GM21515 (cell line): Measurements from ENCODE around the gene ATXN1L.
A peak's percentile ranks its signal among the peaks of the same experiment; 100 is the strongest.
"Not testable (repeated sequence)": the region's sequence is repeated elsewhere in the genome, so short reads cannot be mapped to it uniquely, and the experiment has no call there.

ENCODE experiments used
- ATAC-seq: cut with Tn5 transposase; IDR thresholded peaks from one replicate; pipeline ENCODE4 v1.9.1; 2021; ENCODE audit not compliant: unreplicated experiment

The ATXN1L gene

GRCh38 chr16:71845639-71846430 is at the start of gene ATXN1L:
ATXN1L (plus strand) TSS chr16:71845976; CDS start chr16:71849741, 3,765 bp downstream.
- ATAC-seq = peak; percentile 60

- no peak for ATAC-seq
Observed at GRCh38 chr16:71796501-71797097, 49.2 kb upstream of the ATXN1L start.

- no peak for ATAC-seq
Observed at GRCh38 chr16:71803305-71803690, 42.5 kb upstream of the ATXN1L start.

GRCh38 chr16:71807905-71808592 is 37.7 kb upstream of the ATXN1L start:
- peak; percentile 34 for ATAC-seq

GRCh38 chr16:71808593-71809459 is 37.0 kb upstream of the ATXN1L start, which contains the start of gene AP1G1:
AP1G1 (minus strand) TSS chr16:71808834; CDS start chr16:71789479, 19,355 bp downstream.
- ATAC-seq = peak; percentile 72

- not testable (repeated sequence) for ATAC-seq
Observed at GRCh38 chr16:71810155-71810530, 35.6 kb upstream of the ATXN1L start.

GRCh38 chr16:71811261-71811803 is 34.4 kb upstream of the ATXN1L start:
- no peak for ATAC-seq

- ATAC-seq = peak; percentile 20
Observed at GRCh38 chr16:71817155-71817500, 28.6 kb upstream of the ATXN1L start.

GRCh38 chr16:71826533-71827017 is 19.2 kb upstream of the ATXN1L start:
- no peak for ATAC-seq

- no peak for ATAC-seq
Observed at GRCh38 chr16:71830359-71830758, 15.4 kb upstream of the ATXN1L start.

- ATAC-seq = not testable (repeated sequence)
Observed at GRCh38 chr16:71831698-71832097, 14.1 kb upstream of the ATXN1L start.

GRCh38 chr16:71832112-71832511 is 13.7 kb upstream of the ATXN1L start:
- ATAC-seq = not testable (repeated sequence)

GRCh38 chr16:71834291-71834690 is 11.5 kb upstream of the ATXN1L start:
- ATAC-seq = no peak

GRCh38 chr16:71837150-71837549 is 8.6 kb upstream of the ATXN1L start:
- ATAC-seq = no peak

GRCh38 chr16:71840052-71840451 is 5.7 kb upstream of the ATXN1L start:
- no peak for ATAC-seq

- no peak for ATAC-seq
Observed at GRCh38 chr16:71843572-71843971, 2.2 kb upstream of the ATXN1L start.

- no peak for ATAC-seq
Observed at GRCh38 chr16:71846431-71846830, 655 bp downstream of the ATXN1L start.

GRCh38 chr16:71847096-71847495 is 1.3 kb downstream of the ATXN1L start:
- no peak for ATAC-seq

- no peak for ATAC-seq
Observed at GRCh38 chr16:71848622-71849021, 2.8 kb downstream of the ATXN1L start.

GRCh38 chr16:71851746-71852145 is 6.0 kb downstream of the ATXN1L start:
- ATAC-seq = no peak

- no peak for ATAC-seq
Observed at GRCh38 chr16:71852158-71852557, 6.4 kb downstream of the ATXN1L start.
